ENCODE measurements around the gene CCDC87. TPM values are rescaled to one million over a fixed set of nuclear protein-coding genes. Genes with fewer than 3 reads are reported as not detected.

CCDC87 gene
- total RNA-seq, 1 experiment from 2014 or later = 1.1 TPM

GRCh38 chr11:66636411-66636810 is 43.5 kb upstream of the CCDC87 start:
- H3K27me3 Mint-ChIP-seq (ENCODE audit: low read depth) = peaks cover 2% of the 10 kb centered on the region; the same call in 1 of the 2 replicates
- H3K36me3 Mint-ChIP-seq (ENCODE audit: insufficient read depth in 1 of 3, low read depth in 3 of 3) = peaks cover 34 to 73% (median 53%) of the 10 kb centered on the region in 3 experiments
- WGBS (ENCODE audit: extremely low coverage, insufficient read length, low lambda C conversion rate) = no CpG with 5 or more reads among the region's 3 CpGs
- H2AK5ac ChIP-seq (ENCODE audit: insufficient read length, low read length) = no peak overlapping the region
- H2BK12ac ChIP-seq (ENCODE audit: insufficient read length, low read depth, low read length) = no peak overlapping the region
- H3K4me1 Mint-ChIP-seq = peaks cover 35 to 38% of the 10 kb centered on the region in 2 experiments
- no peak overlapping the region for H3T11ph ChIP-seq (ENCODE audit: low read length)
- no peak overlapping the region for H3K14ac ChIP-seq (ENCODE audit: insufficient read depth, low read length)
- no peak overlapping the region for H2BK15ac ChIP-seq (ENCODE audit: low read depth, low read length)
- H3K23ac ChIP-seq (ENCODE audit: insufficient read length, low read depth, low read length) = no peak overlapping the region
- TF ChIP-seq, protein P1, sequence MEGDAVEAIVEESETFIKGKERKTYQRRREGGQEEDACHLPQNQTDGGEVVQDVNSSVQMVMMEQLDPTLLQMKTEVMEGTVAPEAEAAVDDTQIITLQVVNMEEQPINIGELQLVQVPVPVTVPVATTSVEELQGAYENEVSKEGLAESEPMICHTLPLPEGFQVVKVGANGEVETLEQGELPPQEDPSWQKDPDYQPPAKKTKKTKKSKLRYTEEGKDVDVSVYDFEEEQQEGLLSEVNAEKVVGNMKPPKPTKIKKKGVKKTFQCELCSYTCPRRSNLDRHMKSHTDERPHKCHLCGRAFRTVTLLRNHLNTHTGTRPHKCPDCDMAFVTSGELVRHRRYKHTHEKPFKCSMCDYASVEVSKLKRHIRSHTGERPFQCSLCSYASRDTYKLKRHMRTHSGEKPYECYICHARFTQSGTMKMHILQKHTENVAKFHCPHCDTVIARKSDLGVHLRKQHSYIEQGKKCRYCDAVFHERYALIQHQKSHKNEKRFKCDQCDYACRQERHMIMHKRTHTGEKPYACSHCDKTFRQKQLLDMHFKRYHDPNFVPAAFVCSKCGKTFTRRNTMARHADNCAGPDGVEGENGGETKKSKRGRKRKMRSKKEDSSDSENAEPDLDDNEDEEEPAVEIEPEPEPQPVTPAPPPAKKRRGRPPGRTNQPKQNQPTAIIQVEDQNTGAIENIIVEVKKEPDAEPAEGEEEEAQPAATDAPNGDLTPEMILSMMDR (conservative IDR thresholded peaks at IDR 0.05) = no peak
- H3K23me2 ChIP-seq (ENCODE audit: insufficient read length, low read depth, low read length, poor library complexity, severe bottlenecking) = peaks cover 12% of the 10 kb centered on the region
- no peak overlapping the region for H4K8ac ChIP-seq (replicated peaks; ENCODE audit: insufficient read length, low read depth, low read length)
- H2BK5ac ChIP-seq (ENCODE audit: insufficient read length, low read length) = no peak overlapping the region
- H2AFZ ChIP-seq (ENCODE audit: low read length) = no peak overlapping the region
- no peak overlapping the region for H4K5ac ChIP-seq (ENCODE audit: insufficient read length, low read depth, low read length)
- no peak overlapping the region for H2BK20ac ChIP-seq (ENCODE audit: low read depth, low read length, poor library complexity, severe bottlenecking)
- no peak overlapping the region for H3K4me2 ChIP-seq (ENCODE audit: insufficient read depth, insufficient read length, low read length)
- no peak overlapping the region for H3K4ac ChIP-seq (ENCODE audit: low read depth, low read length)
- peak overlapping the region; percentile 30 for H3K27ac ChIP-seq (ENCODE audit: insufficient read length, low read depth, low read length)
- H3K9me3 ChIP-seq (ENCODE audit: control insufficient read depth, low read depth, low read length) = no peaks in the 10 kb centered on the region
- H3K79me2 ChIP-seq (ENCODE audit: insufficient read depth, low read length) = peaks cover 32% of the 10 kb centered on the region
- no peak overlapping the region for H3K9ac ChIP-seq (ENCODE audit: extremely low read depth, insufficient read length, low read length)
- no peak overlapping the region for H3K18ac ChIP-seq (ENCODE audit: insufficient read length, low read depth, low read length)
- no peak for DNase-seq
- H3K9me3 Mint-ChIP-seq = no peaks in the 10 kb centered on the region
- H3K4me3 Mint-ChIP-seq = no peak overlapping the region
- no peak overlapping the region for H4K91ac ChIP-seq (ENCODE audit: insufficient read length, low read depth, low read length)
- H3K27me3 ChIP-seq (ENCODE audit: insufficient read depth, low read length) = no peaks in the 10 kb centered on the region
- no peaks in the 10 kb centered on the region for H3K79me1 ChIP-seq (ENCODE audit: insufficient read depth, low read depth, low read length, poor library complexity, severe bottlenecking)
- H3K4me1 ChIP-seq (ENCODE audit: insufficient read depth, low read length) = peaks cover 3% of the 10 kb centered on the region
- H2BK120ac ChIP-seq (ENCODE audit: low read depth, low read length, poor library complexity, severe bottlenecking) = no peak overlapping the region
- no peaks in the 10 kb centered on the region for H4K20me1 ChIP-seq (ENCODE audit: control insufficient read depth, insufficient read depth, insufficient read length)
- H3K27ac Mint-ChIP-seq = peak overlapping the region in 1 of 3 experiments; percentile 99; a peak in 3 of 7 replicates
- no peak overlapping the region for H3K56ac ChIP-seq (ENCODE audit: insufficient read length, low read depth, low read length)

Data from H9 (cell line).